Transverse colon (tissue), 4 donors: ENCODE results near the gene GCLC.

ENCODE experiments used
- EP300 ChIP-seq: sonication (generic); formaldehyde crosslinking; IDR thresholded peaks from one replicate; pipeline ENCODE4 v1.6.1; 2017; ENCODE audit warnings: antibody characterized with exemption, low read depth
- POLR2A ChIP-seq: fragments of 450-650 bp; IDR thresholded peaks from one replicate; pipeline ENCODE4 v1.6.1; 2016; ENCODE audit warnings: antibody characterized with exemption, mild to moderate bottlenecking, moderate library complexity
- POLR2AphosphoS5 ChIP-seq, 3 donors: sonication (generic); formaldehyde crosslinking; IDR thresholded peaks; one replicate each; pipeline ENCODE4 v1.6.1; 2016; ENCODE audit warnings: antibody characterized with exemption in 3 of 3
- TF ChIP-seq, protein P1 (sequence below), 5 experiments: fragments of 200-600 bp in 3 of 5; fragments of 450-650 bp in 2 of 5; sonication (generic) in 3 of 5; IDR thresholded peaks; 1 replicate in 2 of 5; 2 replicates in 3 of 5; pipeline ENCODE4 v1.5.1; 2016 to 2017; ENCODE audit warnings: antibody characterized with exemption in 5 of 5, inconsistent platforms in 3 of 5, mild to moderate bottlenecking in 2 of 5, moderate library complexity in 1 of 5

DNA sequence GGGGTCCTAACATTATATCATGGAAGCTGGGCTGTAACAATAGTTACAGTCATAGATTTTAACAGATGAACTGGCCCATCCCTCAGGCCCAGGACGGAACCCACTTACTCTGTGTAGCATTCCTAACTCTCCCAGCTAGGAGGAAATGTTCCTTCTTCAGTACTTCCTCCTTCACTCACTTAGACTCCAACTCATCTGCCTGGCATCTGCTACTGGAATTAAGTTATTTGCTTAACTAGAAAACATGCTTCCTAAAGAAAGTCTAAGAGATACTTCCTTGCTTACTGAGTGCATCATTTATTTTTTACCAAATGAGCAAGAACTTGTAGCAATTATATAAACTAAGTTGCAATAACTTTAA, 20.5 kb downstream of the GCLC start:
- TF ChIP-seq, protein P1, sequence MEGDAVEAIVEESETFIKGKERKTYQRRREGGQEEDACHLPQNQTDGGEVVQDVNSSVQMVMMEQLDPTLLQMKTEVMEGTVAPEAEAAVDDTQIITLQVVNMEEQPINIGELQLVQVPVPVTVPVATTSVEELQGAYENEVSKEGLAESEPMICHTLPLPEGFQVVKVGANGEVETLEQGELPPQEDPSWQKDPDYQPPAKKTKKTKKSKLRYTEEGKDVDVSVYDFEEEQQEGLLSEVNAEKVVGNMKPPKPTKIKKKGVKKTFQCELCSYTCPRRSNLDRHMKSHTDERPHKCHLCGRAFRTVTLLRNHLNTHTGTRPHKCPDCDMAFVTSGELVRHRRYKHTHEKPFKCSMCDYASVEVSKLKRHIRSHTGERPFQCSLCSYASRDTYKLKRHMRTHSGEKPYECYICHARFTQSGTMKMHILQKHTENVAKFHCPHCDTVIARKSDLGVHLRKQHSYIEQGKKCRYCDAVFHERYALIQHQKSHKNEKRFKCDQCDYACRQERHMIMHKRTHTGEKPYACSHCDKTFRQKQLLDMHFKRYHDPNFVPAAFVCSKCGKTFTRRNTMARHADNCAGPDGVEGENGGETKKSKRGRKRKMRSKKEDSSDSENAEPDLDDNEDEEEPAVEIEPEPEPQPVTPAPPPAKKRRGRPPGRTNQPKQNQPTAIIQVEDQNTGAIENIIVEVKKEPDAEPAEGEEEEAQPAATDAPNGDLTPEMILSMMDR (IDR thresholded peaks at IDR 0.05), result no peak
- TF ChIP-seq POLR2A (no peak), POLR2AphosphoS5 (IDR thresholded peaks at IDR 0.05) (no peak), EP300 (no peak)
